ENCODE data around the gene NT5C1B.

DNA sequence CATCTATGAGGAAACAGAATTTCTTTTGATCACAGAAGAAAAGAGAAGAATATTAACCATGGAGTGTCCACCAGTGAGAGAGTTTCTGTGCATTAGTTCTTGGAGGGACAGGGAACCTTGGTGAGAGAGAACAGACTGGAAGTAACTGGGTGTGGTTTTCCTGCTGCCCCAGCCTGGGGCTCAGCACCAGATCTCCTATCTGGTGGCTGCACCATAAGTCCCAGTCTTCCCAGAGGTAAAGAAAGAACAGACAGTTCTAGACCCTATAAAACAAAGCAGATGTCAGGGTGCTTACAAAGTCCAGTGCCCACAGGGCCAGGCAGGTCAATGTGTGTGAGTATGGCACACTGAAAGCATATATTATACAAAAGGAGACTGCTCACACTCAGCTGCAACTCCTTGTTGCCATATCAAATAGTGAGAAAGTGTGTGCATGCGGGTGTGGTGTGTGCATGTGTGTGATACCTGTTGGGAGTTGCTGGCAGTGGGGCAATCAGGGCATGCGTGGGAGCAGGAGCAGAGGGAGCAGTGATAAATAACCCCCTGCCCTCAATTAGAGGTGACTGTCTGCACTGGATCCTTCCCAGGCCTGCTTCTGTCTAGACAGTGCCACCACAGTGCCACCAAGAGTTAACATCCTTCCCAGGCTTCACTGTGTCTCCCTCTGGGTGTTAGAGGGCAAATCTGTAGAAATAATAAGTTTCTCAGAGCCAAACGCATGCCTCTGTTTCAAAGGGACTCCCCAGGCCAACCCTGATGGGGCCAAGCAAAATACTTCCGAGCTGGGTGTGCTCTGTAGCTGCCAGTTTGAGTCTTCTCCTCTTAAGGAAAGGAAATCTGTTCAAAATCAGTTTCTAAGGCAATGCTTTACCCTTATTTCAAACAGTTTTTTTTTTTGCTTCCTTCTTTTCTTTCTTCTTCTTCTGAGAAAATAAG is 74.6 kb downstream of the NT5C1B start:
- TF ChIP-seq, protein P1, sequence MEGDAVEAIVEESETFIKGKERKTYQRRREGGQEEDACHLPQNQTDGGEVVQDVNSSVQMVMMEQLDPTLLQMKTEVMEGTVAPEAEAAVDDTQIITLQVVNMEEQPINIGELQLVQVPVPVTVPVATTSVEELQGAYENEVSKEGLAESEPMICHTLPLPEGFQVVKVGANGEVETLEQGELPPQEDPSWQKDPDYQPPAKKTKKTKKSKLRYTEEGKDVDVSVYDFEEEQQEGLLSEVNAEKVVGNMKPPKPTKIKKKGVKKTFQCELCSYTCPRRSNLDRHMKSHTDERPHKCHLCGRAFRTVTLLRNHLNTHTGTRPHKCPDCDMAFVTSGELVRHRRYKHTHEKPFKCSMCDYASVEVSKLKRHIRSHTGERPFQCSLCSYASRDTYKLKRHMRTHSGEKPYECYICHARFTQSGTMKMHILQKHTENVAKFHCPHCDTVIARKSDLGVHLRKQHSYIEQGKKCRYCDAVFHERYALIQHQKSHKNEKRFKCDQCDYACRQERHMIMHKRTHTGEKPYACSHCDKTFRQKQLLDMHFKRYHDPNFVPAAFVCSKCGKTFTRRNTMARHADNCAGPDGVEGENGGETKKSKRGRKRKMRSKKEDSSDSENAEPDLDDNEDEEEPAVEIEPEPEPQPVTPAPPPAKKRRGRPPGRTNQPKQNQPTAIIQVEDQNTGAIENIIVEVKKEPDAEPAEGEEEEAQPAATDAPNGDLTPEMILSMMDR (IDR thresholded peaks at IDR 0.05) = no peak
- TF ChIP-seq, protein P2, sequence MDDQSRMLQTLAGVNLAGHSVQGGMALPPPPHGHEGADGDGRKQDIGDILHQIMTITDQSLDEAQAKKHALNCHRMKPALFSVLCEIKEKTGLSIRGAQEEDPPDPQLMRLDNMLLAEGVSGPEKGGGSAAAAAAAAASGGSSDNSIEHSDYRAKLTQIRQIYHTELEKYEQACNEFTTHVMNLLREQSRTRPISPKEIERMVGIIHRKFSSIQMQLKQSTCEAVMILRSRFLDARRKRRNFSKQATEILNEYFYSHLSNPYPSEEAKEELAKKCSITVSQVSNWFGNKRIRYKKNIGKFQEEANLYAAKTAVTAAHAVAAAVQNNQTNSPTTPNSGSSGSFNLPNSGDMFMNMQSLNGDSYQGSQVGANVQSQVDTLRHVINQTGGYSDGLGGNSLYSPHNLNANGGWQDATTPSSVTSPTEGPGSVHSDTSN (IDR thresholded peaks at IDR 0.05) = no peak
- TF ChIP-seq POLR2AphosphoS2 (conservative IDR thresholded peaks at IDR 0.05; ENCODE audit: low read length) (no peak), RFX5 (IDR thresholded peaks at IDR 0.05) (no peak), HOXA7 (CRISPR knock-in tag; IDR thresholded peaks at IDR 0.05) (no peak), CHD4 (IDR thresholded peaks at IDR 0.05; ENCODE audit: borderline replicate concordance) (no peak), NPAS2 (CRISPR knock-in tag; IDR thresholded peaks at IDR 0.05; ENCODE audit: borderline replicate concordance) (no peak), KDM1A (IDR thresholded peaks at IDR 0.05; ENCODE audit: low read depth) (no peak), NR3C1 (IDR thresholded peaks at IDR 0.05) (no peak), RNF2 (IDR thresholded peaks at IDR 0.05; ENCODE audit: borderline replicate concordance, low read depth) (no peak), CEBPB (IDR thresholded peaks at IDR 0.05) (no peak)
- TF ChIP-seq, protein P3, sequence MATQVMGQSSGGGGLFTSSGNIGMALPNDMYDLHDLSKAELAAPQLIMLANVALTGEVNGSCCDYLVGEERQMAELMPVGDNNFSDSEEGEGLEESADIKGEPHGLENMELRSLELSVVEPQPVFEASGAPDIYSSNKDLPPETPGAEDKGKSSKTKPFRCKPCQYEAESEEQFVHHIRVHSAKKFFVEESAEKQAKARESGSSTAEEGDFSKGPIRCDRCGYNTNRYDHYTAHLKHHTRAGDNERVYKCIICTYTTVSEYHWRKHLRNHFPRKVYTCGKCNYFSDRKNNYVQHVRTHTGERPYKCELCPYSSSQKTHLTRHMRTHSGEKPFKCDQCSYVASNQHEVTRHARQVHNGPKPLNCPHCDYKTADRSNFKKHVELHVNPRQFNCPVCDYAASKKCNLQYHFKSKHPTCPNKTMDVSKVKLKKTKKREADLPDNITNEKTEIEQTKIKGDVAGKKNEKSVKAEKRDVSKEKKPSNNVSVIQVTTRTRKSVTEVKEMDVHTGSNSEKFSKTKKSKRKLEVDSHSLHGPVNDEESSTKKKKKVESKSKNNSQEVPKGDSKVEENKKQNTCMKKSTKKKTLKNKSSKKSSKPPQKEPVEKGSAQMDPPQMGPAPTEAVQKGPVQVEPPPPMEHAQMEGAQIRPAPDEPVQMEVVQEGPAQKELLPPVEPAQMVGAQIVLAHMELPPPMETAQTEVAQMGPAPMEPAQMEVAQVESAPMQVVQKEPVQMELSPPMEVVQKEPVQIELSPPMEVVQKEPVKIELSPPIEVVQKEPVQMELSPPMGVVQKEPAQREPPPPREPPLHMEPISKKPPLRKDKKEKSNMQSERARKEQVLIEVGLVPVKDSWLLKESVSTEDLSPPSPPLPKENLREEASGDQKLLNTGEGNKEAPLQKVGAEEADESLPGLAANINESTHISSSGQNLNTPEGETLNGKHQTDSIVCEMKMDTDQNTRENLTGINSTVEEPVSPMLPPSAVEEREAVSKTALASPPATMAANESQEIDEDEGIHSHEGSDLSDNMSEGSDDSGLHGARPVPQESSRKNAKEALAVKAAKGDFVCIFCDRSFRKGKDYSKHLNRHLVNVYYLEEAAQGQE (IDR thresholded peaks at IDR 0.05) = no peak
- TF ChIP-seq, protein P4, sequence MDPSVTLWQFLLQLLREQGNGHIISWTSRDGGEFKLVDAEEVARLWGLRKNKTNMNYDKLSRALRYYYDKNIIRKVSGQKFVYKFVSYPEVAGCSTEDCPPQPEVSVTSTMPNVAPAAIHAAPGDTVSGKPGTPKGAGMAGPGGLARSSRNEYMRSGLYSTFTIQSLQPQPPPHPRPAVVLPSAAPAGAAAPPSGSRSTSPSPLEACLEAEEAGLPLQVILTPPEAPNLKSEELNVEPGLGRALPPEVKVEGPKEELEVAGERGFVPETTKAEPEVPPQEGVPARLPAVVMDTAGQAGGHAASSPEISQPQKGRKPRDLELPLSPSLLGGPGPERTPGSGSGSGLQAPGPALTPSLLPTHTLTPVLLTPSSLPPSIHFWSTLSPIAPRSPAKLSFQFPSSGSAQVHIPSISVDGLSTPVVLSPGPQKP (IDR thresholded peaks at IDR 0.05; ENCODE audit: low read depth, low read length) = no peak

Measured in A549 (cell line).